Mucosa of stomach (tissue), 1 donor: ENCODE measurements around the gene GNAQ.
A peak's percentile ranks its signal among the peaks of the same experiment; 100 is the strongest.

Experiments used
- H3K27me3 ChIP-seq: one replicate; pipeline ENCODE4 v1.7.0; 2013; ENCODE audit warnings: mild to moderate bottlenecking, low read length; ENCODE audit not compliant: control insufficient read depth, insufficient read depth
- H3K36me3 ChIP-seq: one replicate; pipeline ENCODE4 v1.7.0; 2013; ENCODE audit warnings: low read length; ENCODE audit not compliant: control insufficient read depth, insufficient read depth
- H3K4me1 ChIP-seq: one replicate; pipeline ENCODE4 v1.7.0; 2013; ENCODE audit warnings: mild to moderate bottlenecking, low read length; ENCODE audit not compliant: control insufficient read depth, insufficient read depth
- H3K4me3 ChIP-seq: one replicate; pipeline ENCODE4 v1.7.0; 2013; ENCODE audit warnings: low read length
- H3K9ac ChIP-seq: one replicate; pipeline ENCODE4 v1.7.0; 2013; ENCODE audit warnings: mild to moderate bottlenecking, low read length, moderate library complexity
- H3K9me3 ChIP-seq: one replicate; pipeline ENCODE4 v1.7.0; 2013; ENCODE audit warnings: mild to moderate bottlenecking, low read length, moderate library complexity; ENCODE audit not compliant: control insufficient read depth
- donor health status: Pancreatic carcinoma.

The GNAQ gene

GRCh38 chr9:77785341-77785740, 246.3 kb downstream of the GNAQ start:
- H3K9me3 ChIP-seq, result no peaks in the 10 kb centered on the region
- H3K36me3 ChIP-seq, result no peaks in the 10 kb centered on the region
- no peak overlapping the region for H3K9ac ChIP-seq
- H3K4me1 ChIP-seq, result no peaks in the 10 kb centered on the region
- no peak overlapping the region for H3K4me3 ChIP-seq
- H3K27me3 ChIP-seq, result no peaks in the 10 kb centered on the region

GRCh38 chr9:77783518-77783917, 248.1 kb downstream of the GNAQ start:
- no peak overlapping the region for H3K9ac ChIP-seq
- no peaks in the 10 kb centered on the region for H3K4me1 ChIP-seq
- H3K36me3 ChIP-seq, result no peaks in the 10 kb centered on the region
- H3K9me3 ChIP-seq, result no peaks in the 10 kb centered on the region
- H3K27me3 ChIP-seq, result no peaks in the 10 kb centered on the region
- H3K4me3 ChIP-seq, result no peak overlapping the region

GRCh38 chr9:77779010-77779409, 252.6 kb downstream of the GNAQ start:
- H3K27me3 ChIP-seq, result no peaks in the 10 kb centered on the region
- H3K9me3 ChIP-seq, result no peaks in the 10 kb centered on the region
- no peak overlapping the region for H3K9ac ChIP-seq
- no peaks in the 10 kb centered on the region for H3K36me3 ChIP-seq
- peak overlapping the region; percentile 10 for H3K4me3 ChIP-seq
- H3K4me1 ChIP-seq, result no peaks in the 10 kb centered on the region

GRCh38 chr9:77773381-77773780, 258.2 kb downstream of the GNAQ start:
- no peaks in the 10 kb centered on the region for H3K36me3 ChIP-seq
- no peak overlapping the region for H3K9ac ChIP-seq
- H3K27me3 ChIP-seq, result no peaks in the 10 kb centered on the region
- H3K9me3 ChIP-seq, result no peaks in the 10 kb centered on the region
- H3K4me1 ChIP-seq, result no peaks in the 10 kb centered on the region
- H3K4me3 ChIP-seq, result no peak overlapping the region

- Histone ChIP-seq H3K27me3 (no peaks in the 10 kb centered on the region), H3K9me3 (no peaks in the 10 kb centered on the region), H3K36me3 (no peaks in the 10 kb centered on the region), H3K4me1 (no peaks in the 10 kb centered on the region), H3K4me3 (no peak overlapping the region), H3K9ac (no peak overlapping the region)
Measured at GRCh38 chr9:77772646-77773045, 259.0 kb downstream of the GNAQ start.

GRCh38 chr9:77771171-77771570, 260.4 kb downstream of the GNAQ start:
- H3K4me3 ChIP-seq, result no peak overlapping the region
- H3K36me3 ChIP-seq, result no peaks in the 10 kb centered on the region
- H3K9ac ChIP-seq, result no peak overlapping the region
- no peaks in the 10 kb centered on the region for H3K4me1 ChIP-seq
- H3K9me3 ChIP-seq, result no peaks in the 10 kb centered on the region
- no peaks in the 10 kb centered on the region for H3K27me3 ChIP-seq

- H3K4me3 ChIP-seq, result no peak overlapping the region
- H3K27me3 ChIP-seq, result no peaks in the 10 kb centered on the region
- H3K9ac ChIP-seq, result no peak overlapping the region
- no peaks in the 10 kb centered on the region for H3K36me3 ChIP-seq
- H3K9me3 ChIP-seq, result no peaks in the 10 kb centered on the region
- H3K4me1 ChIP-seq, result no peaks in the 10 kb centered on the region
Measured at GRCh38 chr9:77770340-77770739, 261.3 kb downstream of the GNAQ start.

GRCh38 chr9:77769246-77769645, 262.4 kb downstream of the GNAQ start:
- Histone ChIP-seq H3K9ac (no peak overlapping the region), H3K9me3 (no peaks in the 10 kb centered on the region), H3K4me3 (no peak overlapping the region), H3K36me3 (no peaks in the 10 kb centered on the region), H3K27me3 (no peaks in the 10 kb centered on the region), H3K4me1 (no peaks in the 10 kb centered on the region)

- Histone ChIP-seq H3K4me3 (no peak overlapping the region), H3K36me3 (no peaks in the 10 kb centered on the region), H3K9ac (no peak overlapping the region), H3K9me3 (no peaks in the 10 kb centered on the region), H3K4me1 (no peaks in the 10 kb centered on the region), H3K27me3 (no peaks in the 10 kb centered on the region)
Measured at GRCh38 chr9:77766587-77766986, 265.0 kb downstream of the GNAQ start.

- Histone ChIP-seq H3K9ac (no peak overlapping the region), H3K9me3 (no peaks in the 10 kb centered on the region), H3K27me3 (no peaks in the 10 kb centered on the region), H3K4me1 (no peaks in the 10 kb centered on the region), H3K4me3 (no peak overlapping the region), H3K36me3 (no peaks in the 10 kb centered on the region)
Measured at GRCh38 chr9:77765781-77766259, 265.8 kb downstream of the GNAQ start.

GRCh38 chr9:77764894-77765780, 266.5 kb downstream of the GNAQ start:
- no peaks in the 10 kb centered on the region for H3K36me3 ChIP-seq
- H3K9ac ChIP-seq, result no peak overlapping the region
- no peaks in the 10 kb centered on the region for H3K9me3 ChIP-seq
- H3K27me3 ChIP-seq, result no peaks in the 10 kb centered on the region
- no peak overlapping the region for H3K4me3 ChIP-seq
- H3K4me1 ChIP-seq, result no peaks in the 10 kb centered on the region

- Histone ChIP-seq H3K4me3 (no peak overlapping the region), H3K9me3 (no peaks in the 10 kb centered on the region), H3K27me3 (no peaks in the 10 kb centered on the region), H3K36me3 (no peaks in the 10 kb centered on the region), H3K9ac (no peak overlapping the region), H3K4me1 (no peaks in the 10 kb centered on the region)
Measured at GRCh38 chr9:77763566-77763965, 268.0 kb downstream of the GNAQ start.
